Retinal pigment epithelial cell (primary cell): Measurements from ENCODE around the gene AOX1.
"Not testable (repeated sequence)": the region's sequence is repeated elsewhere in the genome, so short reads cannot be mapped to it uniquely, and the experiment has no call there.

Experiments used
- DNase-seq: peaks from one replicate; pipeline ENCODE4 v3.0.0-alpha.2; 2010; ENCODE audit warnings: low read depth
- H3K4me3 ChIP-seq: 2 replicates; pipeline ENCODE4 v1.5.1; 2011; ENCODE audit warnings: mild to moderate bottlenecking, low read length, control low read depth, moderate library complexity
- CTCF ChIP-seq: conservative IDR thresholded peaks from 2 replicates; pipeline ENCODE4 v1.5.1; 2011; ENCODE audit warnings: low read depth, low read length, control low read depth, inconsistent platforms

Gene AOX1

DNA sequence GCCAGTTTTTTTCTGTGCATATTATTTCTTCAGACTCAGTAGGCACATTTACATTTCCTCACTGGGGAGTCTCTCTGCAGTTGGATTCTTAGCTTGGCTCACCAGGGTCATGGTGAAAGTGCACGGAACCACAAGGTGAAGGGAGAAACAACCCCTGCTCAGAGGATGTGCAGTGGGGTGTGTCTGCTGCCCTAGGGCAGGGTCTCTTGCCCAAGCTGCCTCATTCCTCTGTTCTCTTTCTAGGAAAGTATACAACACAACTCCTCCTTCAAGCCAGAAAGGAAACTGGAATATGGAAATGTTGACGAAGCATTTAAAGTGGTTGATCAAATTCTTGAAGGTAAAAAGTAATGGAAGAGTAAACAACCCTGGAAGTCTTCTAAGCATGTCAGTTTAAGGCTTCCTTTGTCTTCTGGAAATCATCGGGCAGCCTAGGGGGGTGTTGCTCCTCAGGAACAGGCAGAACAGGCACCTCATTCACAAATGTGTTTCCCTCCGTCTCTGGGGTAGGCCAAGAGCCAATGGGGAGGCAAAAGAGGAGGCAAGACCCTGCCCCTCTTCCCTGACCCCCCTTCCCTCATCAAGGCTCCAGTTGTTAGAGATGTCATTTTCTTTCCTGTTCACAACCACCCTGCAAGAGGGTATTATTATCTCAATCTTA, 41.4 kb downstream of the AOX1 start:
- TF ChIP-seq CTCF = no peak
- no peak for DNase-seq
- H3K4me3 ChIP-seq = no peak overlapping the region

DNA sequence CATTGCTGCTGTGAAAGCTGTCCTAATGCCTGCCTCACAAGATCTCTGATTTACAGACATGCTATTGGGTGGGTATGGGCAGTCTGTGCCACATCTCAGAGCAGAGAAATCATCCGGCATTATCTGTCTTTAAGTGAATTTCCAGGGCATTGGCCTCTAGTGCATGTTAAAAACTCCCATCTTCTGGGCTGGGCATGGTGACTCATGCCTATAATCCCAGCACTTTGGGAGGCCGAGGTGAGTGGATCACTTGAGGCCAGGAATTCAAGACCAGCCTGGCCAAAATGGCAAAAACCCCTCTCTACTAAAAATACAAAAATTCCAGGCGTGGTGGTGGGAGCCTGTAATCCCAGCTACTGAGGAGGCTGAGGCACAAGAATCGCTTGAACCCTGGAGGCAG, 42.6 kb downstream of the AOX1 start:
- H3K4me3 ChIP-seq, DNase-seq: not testable (repeated sequence)

DNA sequence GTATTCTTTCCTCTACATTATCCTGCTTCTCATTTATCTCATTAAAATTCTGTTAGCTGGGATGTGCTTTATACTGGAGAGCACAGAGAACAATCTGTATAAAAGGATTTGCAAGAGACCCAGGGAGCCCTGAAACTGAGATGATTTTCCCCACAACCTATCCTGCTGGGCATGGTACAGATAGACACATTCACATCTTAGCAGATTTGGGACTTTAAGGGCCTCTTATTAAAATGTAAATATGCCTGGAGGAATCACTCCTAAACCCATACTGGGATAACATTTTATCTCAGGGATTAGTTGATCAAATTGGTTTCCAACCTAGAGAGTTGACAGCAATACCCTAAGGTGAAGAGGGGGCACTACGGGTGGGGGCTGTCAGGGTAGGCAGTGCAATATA, 45.5 kb downstream of the AOX1 start:
- no peak overlapping the region for H3K4me3 ChIP-seq
- TF ChIP-seq CTCF = no peak
- no peak for DNase-seq

DNA sequence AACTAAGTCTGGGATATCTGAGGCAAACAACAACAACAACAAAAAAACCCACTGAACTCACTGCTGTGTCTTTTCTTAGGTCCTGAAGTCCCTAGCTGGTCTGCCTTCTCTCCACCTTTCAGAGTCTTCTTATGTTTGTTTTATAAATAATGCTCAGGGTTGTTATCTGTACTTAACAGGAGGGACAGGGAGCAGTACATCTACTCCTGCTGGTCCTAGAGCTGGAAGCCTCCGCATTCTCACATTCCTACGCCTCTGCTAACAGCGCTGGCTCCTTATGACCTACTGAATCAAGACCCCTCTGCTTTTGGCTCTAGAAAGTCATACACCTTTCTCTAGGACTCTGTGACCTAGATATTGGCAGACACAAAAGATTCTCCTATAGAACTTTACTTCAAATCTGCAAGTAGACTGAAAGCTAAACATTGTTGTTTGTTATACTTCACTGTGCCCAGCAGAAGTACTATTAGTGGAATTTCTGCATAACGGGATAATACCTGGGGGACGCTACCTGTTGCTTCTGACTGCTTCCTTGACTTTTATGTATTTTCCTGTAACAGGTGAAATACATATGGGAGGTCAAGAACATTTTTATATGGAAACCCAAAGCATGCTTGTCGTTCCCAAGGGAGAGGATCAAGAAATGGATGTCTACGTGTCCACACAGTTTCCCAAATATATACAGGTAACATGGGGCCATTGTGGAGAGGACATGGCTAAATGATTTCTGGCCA, 48.6 kb downstream of the AOX1 start:
- no peak overlapping the region for H3K4me3 ChIP-seq
- no peak for DNase-seq
- TF ChIP-seq CTCF = no peak

- TF ChIP-seq CTCF = no peak
- DNase-seq = no peak
- H3K4me3 ChIP-seq = no peak overlapping the region
Measured at GRCh38 chr2:200635251-200635650, 49.4 kb downstream of the AOX1 start.

- no peak overlapping the region for H3K4me3 ChIP-seq
- DNase-seq = no peak
- no peak for TF ChIP-seq CTCF
Measured at GRCh38 chr2:200637901-200638300, 52.1 kb downstream of the AOX1 start.

- DNase-seq = no peak
- no peak for TF ChIP-seq CTCF
- H3K4me3 ChIP-seq = no peak overlapping the region
Measured at GRCh38 chr2:200640176-200640575, 54.4 kb downstream of the AOX1 start.
